GM21737 (cell line): Measurements from ENCODE around the gene COL24A1.

Experiments
- ATAC-seq: cut with Tn5 transposase; IDR thresholded peaks from one replicate; pipeline ENCODE4 v1.9.1; 2021; ENCODE audit warnings: mild to moderate bottlenecking, moderate library complexity; ENCODE audit not compliant: unreplicated experiment

Gene COL24A1

DNA sequence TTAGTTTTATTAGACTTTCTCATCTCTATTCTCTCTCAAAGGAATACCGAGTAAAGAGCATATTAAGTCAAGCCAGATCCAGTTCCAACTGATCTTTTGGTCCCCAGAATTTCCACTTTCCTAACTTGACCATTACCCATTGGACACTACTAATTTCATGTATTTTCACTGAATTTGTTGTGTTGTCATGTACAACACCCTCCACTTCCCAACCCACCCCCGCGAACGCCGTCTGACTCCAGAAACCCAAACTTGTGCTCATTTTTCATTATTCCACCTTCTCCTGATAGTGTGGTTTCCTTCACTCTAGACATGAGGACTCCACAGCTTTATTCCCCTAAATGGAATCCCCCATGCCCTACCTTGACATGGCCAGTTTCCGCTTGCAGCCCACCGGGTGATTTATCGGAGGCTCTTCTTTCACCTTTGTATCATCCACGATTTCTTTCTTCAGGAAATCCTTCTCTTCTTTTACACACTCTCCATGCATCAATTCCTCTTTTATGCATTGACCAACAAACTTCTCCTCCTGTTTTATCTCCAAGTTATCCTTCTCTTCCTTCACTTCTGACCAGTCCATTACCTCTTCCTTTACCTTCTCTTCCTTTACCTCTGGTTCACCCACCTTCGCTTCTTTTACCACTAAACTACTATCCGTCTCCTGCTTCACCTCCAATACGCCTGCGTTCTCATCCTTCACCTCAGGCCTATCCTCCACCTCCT, 449.1 kb downstream of the COL24A1 start:
- no peak for ATAC-seq

DNA sequence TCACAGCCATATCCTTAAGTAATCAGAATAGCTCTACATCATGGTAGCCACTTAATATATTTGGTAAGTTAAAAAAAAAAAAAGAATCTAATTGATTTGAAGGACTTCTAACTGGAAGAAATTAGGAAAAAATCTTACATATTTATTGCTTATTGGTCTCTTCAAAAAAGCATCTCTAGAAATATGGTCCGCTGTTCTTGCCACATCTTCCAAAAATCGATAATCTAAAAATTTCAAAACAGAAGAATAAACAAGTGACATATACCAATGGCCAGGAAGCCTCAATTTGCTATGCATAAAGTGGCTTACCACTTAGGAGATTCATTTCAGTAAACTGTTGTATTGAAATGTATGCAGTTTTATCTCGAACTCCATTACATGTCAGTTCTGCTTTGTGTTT, 450.6 kb downstream of the COL24A1 start:
- ATAC-seq, result no peak

DNA sequence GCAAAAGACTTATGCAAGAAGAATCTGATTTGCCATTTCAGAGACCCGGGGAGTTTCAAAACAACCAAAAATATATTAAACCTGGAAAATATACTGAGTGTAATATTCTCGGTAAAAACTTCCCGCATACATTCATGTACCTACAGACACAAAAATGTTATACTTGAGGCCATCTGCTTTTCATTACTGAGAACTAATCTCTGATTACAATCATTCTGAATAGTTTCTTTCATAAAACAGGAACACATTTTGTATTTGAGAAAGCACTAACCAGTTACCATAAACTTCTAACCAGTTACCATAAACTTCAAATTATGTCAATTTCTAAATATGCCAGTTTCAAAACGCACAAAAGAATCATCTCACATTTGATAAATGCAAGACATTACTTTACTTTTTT, 456.1 kb downstream of the COL24A1 start:
- no peak for ATAC-seq

DNA sequence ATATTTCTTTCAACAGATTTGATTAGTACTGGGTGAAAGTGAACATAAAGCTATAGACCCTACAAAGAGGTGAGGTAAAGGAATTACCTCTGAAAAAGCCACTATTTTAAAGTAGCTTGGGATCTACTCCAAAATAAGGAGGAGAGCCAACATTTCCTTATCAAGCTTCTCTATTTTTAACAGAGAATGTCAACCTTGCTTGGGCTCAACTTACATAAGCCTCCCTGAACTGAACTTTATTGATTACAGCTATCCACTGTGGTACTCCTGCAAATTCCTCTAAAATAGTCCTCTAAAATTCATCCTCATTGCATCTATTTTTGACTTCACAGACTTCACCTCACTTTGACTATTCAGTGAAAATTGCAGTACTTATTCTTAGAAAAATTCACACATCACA, 458.7 kb downstream of the COL24A1 start:
- no peak for ATAC-seq

DNA sequence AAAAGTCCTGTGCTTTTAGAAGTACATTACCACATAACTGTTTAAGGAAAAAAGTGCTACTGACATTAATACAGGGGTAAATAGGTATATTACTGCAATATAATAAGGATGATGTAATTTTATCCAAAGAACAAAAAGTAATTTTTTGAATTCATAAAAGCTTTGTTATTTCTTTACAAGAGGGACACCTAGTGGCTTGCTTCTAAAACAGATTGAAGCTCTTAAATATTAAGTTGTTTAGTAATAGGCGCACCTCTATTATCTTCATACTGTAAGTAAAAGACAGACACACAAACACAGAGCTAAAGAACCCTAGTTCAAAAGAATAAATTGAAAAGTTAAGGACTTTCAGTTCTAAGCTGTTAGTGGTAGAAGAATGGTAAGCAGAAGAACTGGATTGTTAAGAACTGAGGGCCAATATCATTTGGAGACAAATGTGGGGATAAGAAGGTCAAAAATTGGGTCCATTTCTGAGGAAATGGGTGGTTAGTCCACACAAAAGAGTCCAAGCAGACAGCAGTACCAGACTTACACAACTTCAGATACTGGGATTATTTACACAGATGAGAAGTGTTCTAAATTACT, 463.8 kb downstream of the COL24A1 start:
- ATAC-seq, result no peak

DNA sequence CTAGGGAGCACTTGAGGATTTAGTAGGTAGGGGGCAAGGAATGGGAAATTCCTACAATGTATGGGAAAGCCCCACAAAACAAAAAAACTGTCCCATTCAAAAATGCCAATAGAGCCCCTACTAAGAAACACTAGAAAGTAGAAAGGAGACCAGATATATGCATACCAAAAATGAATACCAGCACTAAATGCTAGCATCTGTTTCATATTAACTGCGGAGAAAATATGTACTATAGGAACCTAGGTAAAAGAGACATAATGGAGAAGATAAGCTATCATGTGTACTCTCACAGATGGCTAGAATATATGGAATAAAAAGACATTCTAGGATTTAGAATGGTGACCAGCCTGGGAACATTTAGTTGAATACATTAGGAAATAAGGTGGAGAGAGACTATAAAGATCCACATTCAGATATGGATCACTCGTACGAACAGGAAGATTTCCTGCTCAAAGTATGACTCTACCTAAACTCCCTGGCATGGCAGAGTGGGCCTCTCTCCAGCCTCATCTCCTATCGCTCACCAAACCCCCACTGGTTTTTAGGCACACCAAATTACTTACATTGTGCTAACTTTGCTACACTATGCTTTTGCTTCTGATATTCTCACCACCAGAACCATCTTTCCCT, 466.7 kb downstream of the COL24A1 start:
- ATAC-seq, result no peak

DNA sequence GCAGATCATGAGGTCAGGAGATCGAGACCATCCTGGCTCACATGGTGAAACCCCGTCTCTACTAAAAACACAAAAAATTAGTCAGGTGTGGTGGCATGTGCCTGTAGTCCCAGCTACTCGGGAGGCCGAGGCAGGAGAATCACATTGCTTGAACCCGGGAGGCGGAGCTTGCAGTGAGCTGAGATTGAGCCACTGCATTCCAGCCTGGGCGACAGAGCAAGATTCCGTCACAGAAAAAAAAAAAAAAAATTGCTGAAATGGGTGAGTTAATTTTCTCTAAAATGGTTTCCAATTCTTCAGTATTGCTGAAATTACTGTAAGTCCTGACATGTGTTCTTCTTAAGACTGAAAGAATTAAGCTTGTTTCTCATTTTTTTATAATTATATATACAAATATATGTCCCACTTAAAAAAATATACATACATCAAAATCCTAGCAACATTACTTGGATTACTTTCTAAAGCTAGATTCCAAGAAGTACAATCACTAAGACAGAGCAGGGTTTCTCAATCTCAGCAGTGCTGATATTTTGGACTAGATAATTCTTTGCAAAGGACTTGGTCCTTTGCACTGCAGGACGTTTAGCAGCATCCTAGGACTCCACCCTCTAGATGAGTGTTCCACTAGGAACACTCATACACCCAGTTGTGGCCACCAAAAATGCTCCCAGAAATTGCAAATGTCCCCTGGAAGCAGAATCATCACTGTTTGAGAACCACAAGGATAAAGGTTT, 473.1 kb downstream of the COL24A1 start:
- no peak for ATAC-seq

DNA sequence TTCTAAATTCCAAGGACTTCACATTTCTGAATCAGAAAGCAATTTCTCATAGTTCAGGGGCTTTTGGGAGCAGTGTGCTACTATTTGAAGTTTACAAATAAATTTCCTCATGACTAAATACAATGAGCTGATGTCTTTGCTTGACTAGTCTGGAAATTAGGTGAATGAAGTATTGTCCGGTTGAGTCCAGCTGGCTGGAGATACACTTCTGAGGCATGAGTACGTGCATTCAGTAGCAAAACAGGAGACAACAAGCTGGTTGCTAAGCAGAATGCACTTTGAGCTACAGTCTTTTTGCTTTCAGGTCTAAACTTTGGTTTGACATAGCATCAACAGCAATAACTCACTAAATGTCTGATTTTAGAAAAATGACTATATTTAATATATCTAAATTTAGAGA, 475.5 kb downstream of the COL24A1 start:
- ATAC-seq, result no peak
